Activated naive CD8-positive, alpha-beta T cell treated with anti-CD3 and anti-CD28 coated beads, Interleukin-2, amount 50 U/mL, for 24 hours (primary cell): Measurements from ENCODE around the gene WASF3.
A peak's percentile ranks its signal among the peaks of the same experiment; 100 is the strongest.

Experiments
- ATAC-seq: fragments of 150-1000 bp; cut with Tn5 transposase; one replicate; pipeline ENCODE4 v1.10.0; 2021
- DNase-seq: peaks from one replicate; pipeline ENCODE4 v3.0.0; 2021
- H3K27ac Mint-ChIP-seq: one replicate; pipeline ENCODE4 v1.8.0; 2021; ENCODE audit warnings: mild to moderate bottlenecking, mixed read lengths
- H3K27me3 Mint-ChIP-seq: one replicate; pipeline ENCODE4 v1.8.0; 2021; ENCODE audit warnings: mixed read lengths
- H3K36me3 Mint-ChIP-seq: one replicate; pipeline ENCODE4 v1.8.0; 2021; ENCODE audit warnings: low read depth, mixed read lengths
- H3K4me1 Mint-ChIP-seq: one replicate; pipeline ENCODE4 v1.8.0; 2021; ENCODE audit warnings: mixed read lengths
- H3K4me3 Mint-ChIP-seq: one replicate; pipeline ENCODE4 v1.8.0; 2021; ENCODE audit warnings: mild to moderate bottlenecking, moderate library complexity, mixed read lengths
- H3K9me3 Mint-ChIP-seq: one replicate; pipeline ENCODE4 v1.8.0; 2021; ENCODE audit warnings: mixed read lengths

WASF3 gene

GRCh38 chr13:26590951-26591350, 33.5 kb downstream of the WASF3 start:
- no peaks in the 10 kb centered on the region for H3K9me3 Mint-ChIP-seq
- H3K4me3 Mint-ChIP-seq = no peak overlapping the region
- no peaks in the 10 kb centered on the region for H3K4me1 Mint-ChIP-seq
- peaks cover 21% of the 10 kb centered on the region for H3K27me3 Mint-ChIP-seq
- DNase-seq (no peak), ATAC-seq (no peak)
- no peak overlapping the region for H3K27ac Mint-ChIP-seq
- H3K36me3 Mint-ChIP-seq = no peaks in the 10 kb centered on the region

GRCh38 chr13:26591672-26592071, 34.2 kb downstream of the WASF3 start:
- H3K4me1 Mint-ChIP-seq = no peaks in the 10 kb centered on the region
- H3K36me3 Mint-ChIP-seq = no peaks in the 10 kb centered on the region

GRCh38 chr13:26593661-26594060, 36.2 kb downstream of the WASF3 start:
- Mint-ChIP-seq H3K4me3 (no peak overlapping the region), H3K36me3 (no peaks in the 10 kb centered on the region), H3K27me3 (peaks cover 25% of the 10 kb centered on the region), H3K4me1 (no peaks in the 10 kb centered on the region), H3K9me3 (peaks cover 12% of the 10 kb centered on the region), H3K27ac (no peak overlapping the region)
- DNase-seq (no peak), ATAC-seq (no peak)

More at GRCh38 chr13:26591672-26592071, 34.2 kb downstream of the WASF3 start:
- H3K27ac Mint-ChIP-seq = no peak overlapping the region
- no peak for ATAC-seq
- H3K9me3 Mint-ChIP-seq = peaks cover 5% of the 10 kb centered on the region
- DNase-seq = no peak
- peaks cover 25% of the 10 kb centered on the region for H3K27me3 Mint-ChIP-seq
- H3K4me3 Mint-ChIP-seq = no peak overlapping the region

GRCh38 chr13:26594363-26594762, 36.9 kb downstream of the WASF3 start:
- Mint-ChIP-seq H3K27me3 (peaks cover 21% of the 10 kb centered on the region), H3K27ac (no peak overlapping the region), H3K4me1 (no peaks in the 10 kb centered on the region), H3K36me3 (no peaks in the 10 kb centered on the region), H3K9me3 (peaks cover 12% of the 10 kb centered on the region), H3K4me3 (no peak overlapping the region)
- no peak for ATAC-seq
- DNase-seq = no peak

- no peak overlapping the region for H3K4me3 Mint-ChIP-seq
- ATAC-seq = no peak
- peaks cover 12% of the 10 kb centered on the region for H3K9me3 Mint-ChIP-seq
Measured at GRCh38 chr13:26596458-26596857, 39.0 kb downstream of the WASF3 start.

GRCh38 chr13:26599403-26599802, 41.9 kb downstream of the WASF3 start:
- Mint-ChIP-seq H3K9me3 (peaks cover 12% of the 10 kb centered on the region), H3K27ac (no peak overlapping the region), H3K27me3 (peaks cover 9% of the 10 kb centered on the region), H3K36me3 (no peaks in the 10 kb centered on the region), H3K4me3 (no peak overlapping the region), H3K4me1 (no peaks in the 10 kb centered on the region)
- DNase-seq = no peak
- ATAC-seq = no peak

More at GRCh38 chr13:26596458-26596857, 39.0 kb downstream of the WASF3 start:
- H3K36me3 Mint-ChIP-seq = no peaks in the 10 kb centered on the region
- no peak overlapping the region for H3K27ac Mint-ChIP-seq
- no peak for DNase-seq
- H3K4me1 Mint-ChIP-seq = no peaks in the 10 kb centered on the region
- H3K27me3 Mint-ChIP-seq = peaks cover 13% of the 10 kb centered on the region

GRCh38 chr13:26599860-26600259, 42.4 kb downstream of the WASF3 start:
- Mint-ChIP-seq H3K27me3 (peaks cover 9% of the 10 kb centered on the region), H3K4me1 (no peaks in the 10 kb centered on the region), H3K27ac (no peak overlapping the region), H3K4me3 (no peak overlapping the region), H3K9me3 (peaks cover 12% of the 10 kb centered on the region), H3K36me3 (no peaks in the 10 kb centered on the region)
- DNase-seq = no peak
- ATAC-seq = no peak

- Mint-ChIP-seq H3K4me3 (no peak overlapping the region), H3K27me3 (peaks cover 9% of the 10 kb centered on the region), H3K4me1 (no peaks in the 10 kb centered on the region), H3K36me3 (no peaks in the 10 kb centered on the region), H3K9me3 (peaks cover 12% of the 10 kb centered on the region), H3K27ac (no peak overlapping the region)
- DNase-seq = no peak
- no peak for ATAC-seq
Measured at GRCh38 chr13:26600343-26600742, 42.9 kb downstream of the WASF3 start.

GRCh38 chr13:26601669-26602068, 44.2 kb downstream of the WASF3 start:
- peak; percentile 52 for ATAC-seq
- Mint-ChIP-seq H3K9me3 (peaks cover 7% of the 10 kb centered on the region), H3K4me3 (no peak overlapping the region)

GRCh38 chr13:26602783-26603182, 45.3 kb downstream of the WASF3 start:
- DNase-seq (no peak), ATAC-seq (no peak)
- no peaks in the 10 kb centered on the region for H3K36me3 Mint-ChIP-seq
- peaks cover 6% of the 10 kb centered on the region for H3K27me3 Mint-ChIP-seq
- H3K4me3 Mint-ChIP-seq = no peak overlapping the region
- H3K4me1 Mint-ChIP-seq = no peaks in the 10 kb centered on the region
- peaks cover 4% of the 10 kb centered on the region for H3K9me3 Mint-ChIP-seq
- H3K27ac Mint-ChIP-seq = no peak overlapping the region

More at GRCh38 chr13:26601669-26602068, 44.2 kb downstream of the WASF3 start:
- no peaks in the 10 kb centered on the region for H3K4me1 Mint-ChIP-seq
- no peak overlapping the region for H3K27ac Mint-ChIP-seq
- DNase-seq = no peak
- no peaks in the 10 kb centered on the region for H3K36me3 Mint-ChIP-seq
- peaks cover 8% of the 10 kb centered on the region for H3K27me3 Mint-ChIP-seq

- Mint-ChIP-seq H3K9me3 (no peaks in the 10 kb centered on the region), H3K4me1 (no peaks in the 10 kb centered on the region), H3K27me3 (peaks cover 3% of the 10 kb centered on the region), H3K4me3 (no peak overlapping the region), H3K36me3 (no peaks in the 10 kb centered on the region), H3K27ac (no peak overlapping the region)
- DNase-seq (no peak), ATAC-seq (no peak)
Measured at GRCh38 chr13:26604784-26605545, 47.5 kb downstream of the WASF3 start.

- Mint-ChIP-seq H3K9me3 (no peaks in the 10 kb centered on the region), H3K4me1 (no peaks in the 10 kb centered on the region), H3K27ac (no peak overlapping the region), H3K36me3 (no peaks in the 10 kb centered on the region), H3K27me3 (peaks cover 3% of the 10 kb centered on the region), H3K4me3 (no peak overlapping the region)
- DNase-seq = no peak
- no peak for ATAC-seq
Measured at GRCh38 chr13:26605845-26606244, 48.4 kb downstream of the WASF3 start.

- Mint-ChIP-seq H3K9me3 (no peaks in the 10 kb centered on the region), H3K4me3 (no peak overlapping the region), H3K36me3 (no peaks in the 10 kb centered on the region), H3K27me3 (peaks cover 3% of the 10 kb centered on the region), H3K4me1 (no peaks in the 10 kb centered on the region), H3K27ac (no peak overlapping the region)
- DNase-seq (no peak), ATAC-seq (no peak)
Measured at GRCh38 chr13:26606631-26607030, 49.1 kb downstream of the WASF3 start.

- DNase-seq = no peak
- ATAC-seq = no peak
- Mint-ChIP-seq H3K4me3 (no peak overlapping the region), H3K27ac (no peak overlapping the region), H3K36me3 (no peaks in the 10 kb centered on the region), H3K27me3 (peaks cover 10% of the 10 kb centered on the region), H3K4me1 (peaks cover 2% of the 10 kb centered on the region), H3K9me3 (no peaks in the 10 kb centered on the region)
Measured at GRCh38 chr13:26614721-26615120, 57.2 kb downstream of the WASF3 start.

GRCh38 chr13:26616126-26616525, 58.6 kb downstream of the WASF3 start:
- Mint-ChIP-seq H3K9me3 (no peaks in the 10 kb centered on the region), H3K4me1 (peaks cover 2% of the 10 kb centered on the region), H3K27me3 (peaks cover 16% of the 10 kb centered on the region), H3K4me3 (no peak overlapping the region), H3K27ac (no peak overlapping the region), H3K36me3 (no peaks in the 10 kb centered on the region)
- ATAC-seq (no peak), DNase-seq (no peak)
